HG02973 (cell line): Measurements from ENCODE around the gene SFT2D3.

Source experiments
- ATAC-seq: cut with Tn5 transposase; IDR thresholded peaks from one replicate; pipeline ENCODE4 v1.9.1; 2021; ENCODE audit warnings: moderate library complexity; ENCODE audit not compliant: unreplicated experiment

Gene SFT2D3

GRCh38 chr2:127706215-127706990, 5.1 kb downstream of the SFT2D3 start:
- ATAC-seq: no peak

GRCh38 chr2:127707890-127708648, 6.8 kb downstream of the SFT2D3 start:
- no peak for ATAC-seq

- ATAC-seq: no peak
Observed at GRCh38 chr2:127709336-127709735, 8.0 kb downstream of the SFT2D3 start.

- ATAC-seq: no peak
Observed at GRCh38 chr2:127712999-127713398, 11.7 kb downstream of the SFT2D3 start.

GRCh38 chr2:127713562-127713961, 12.3 kb downstream of the SFT2D3 start:
- ATAC-seq: no peak

GRCh38 chr2:127715778-127716449, 14.6 kb downstream of the SFT2D3 start:
- ATAC-seq: no peak

- ATAC-seq: no peak
Observed at GRCh38 chr2:127718271-127718670, 17.0 kb downstream of the SFT2D3 start.

- no peak for ATAC-seq
Observed at GRCh38 chr2:127719301-127720218, 18.3 kb downstream of the SFT2D3 start.

GRCh38 chr2:127721311-127721977, 20.1 kb downstream of the SFT2D3 start:
- ATAC-seq: no peak

- no peak for ATAC-seq
Observed at GRCh38 chr2:127721978-127722355, 20.7 kb downstream of the SFT2D3 start.

GRCh38 chr2:127722807-127723206, 21.5 kb downstream of the SFT2D3 start:
- no peak for ATAC-seq

GRCh38 chr2:127726158-127726880, 25.0 kb downstream of the SFT2D3 start:
- ATAC-seq: no peak

- ATAC-seq: no peak
Observed at GRCh38 chr2:127733113-127733815, 32.0 kb downstream of the SFT2D3 start.

- no peak for ATAC-seq
Observed at GRCh38 chr2:127733816-127734537, 32.7 kb downstream of the SFT2D3 start.

- ATAC-seq: no peak
Observed at GRCh38 chr2:127735044-127735443, 33.7 kb downstream of the SFT2D3 start.

GRCh38 chr2:127735537-127736399, 34.5 kb downstream of the SFT2D3 start:
- ATAC-seq: peak; percentile 61

- no peak for ATAC-seq
Observed at GRCh38 chr2:127737892-127738291, 36.6 kb downstream of the SFT2D3 start.
